Dermis microvascular lymphatic vessel endothelial cell (primary cell): Measurements from ENCODE around the gene ADH1B. TPM values are rescaled to one million over a fixed set of nuclear protein-coding genes. Genes with fewer than 3 reads are reported as not detected.
"Not testable (repeated sequence)": the region's sequence is repeated elsewhere in the genome, so short reads cannot be mapped to it uniquely, and the experiment has no call there.

Experiments
- DNase-seq, 2 donors: peaks; one replicate each; pipeline versions ENCODE4 v3.0.0 to v3.0.0-alpha.2; 2010; ENCODE audit warnings: low read depth in 2 of 2
- total RNA-seq: library from RNA; depleted of rRNA; stranded (reverse); fragments of >200 nt; gene quantifications from 2 replicates; pipeline ENCODE4 v1.2.1, GENCODE V29; 2014

ADH1B gene
- 0.13 TPM in 2 replicates for total RNA-seq

DNA sequence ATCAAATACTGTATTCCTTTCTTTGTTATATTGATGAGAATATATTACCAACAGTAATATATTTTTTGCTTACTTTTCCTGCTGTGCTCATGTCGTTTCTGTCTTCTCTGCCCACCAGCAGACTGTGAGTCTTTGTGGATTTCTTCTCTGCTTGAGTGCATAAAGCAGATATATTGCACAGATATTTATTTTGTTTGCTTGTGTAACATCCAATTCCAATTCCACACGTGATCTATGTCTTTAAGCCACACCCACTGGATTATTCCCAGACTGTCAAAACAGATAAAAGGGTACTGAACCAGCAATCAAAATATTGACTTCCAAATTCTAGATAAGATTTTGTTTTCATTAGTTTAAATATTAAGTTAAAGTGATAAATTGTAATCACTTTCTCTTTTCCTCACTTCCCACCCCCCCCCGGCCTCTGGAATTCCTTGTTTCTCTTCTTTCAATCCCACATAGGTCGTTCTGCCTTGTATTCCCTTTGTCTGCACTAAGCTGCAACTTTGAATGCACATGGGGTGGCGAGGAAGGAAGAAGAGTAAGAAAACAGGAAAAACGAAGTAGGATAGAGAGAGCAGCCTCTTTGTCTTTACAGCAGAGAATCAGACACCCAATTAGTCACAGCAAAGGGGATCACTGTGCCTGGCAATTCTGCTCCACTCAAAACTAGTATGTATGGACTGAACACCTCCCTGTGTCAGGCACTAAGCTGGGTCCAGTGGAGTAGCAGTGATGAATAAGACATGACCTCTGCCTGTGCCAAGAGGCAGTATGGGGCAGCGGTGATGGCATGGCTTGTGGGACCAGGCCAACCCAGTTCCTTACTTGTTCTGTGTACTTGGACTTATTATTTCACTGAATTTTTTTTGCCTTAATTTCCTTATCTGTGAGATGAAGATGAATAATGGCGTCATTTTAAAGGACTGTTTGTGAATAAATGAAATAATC, at the start of gene ADH1B:
TSS of gene ADH1B (minus strand) at position 161 of the 951 bp plus-strand sequence. CDS start at position 91, 70 bp downstream.
- no peak for DNase-seq

DNA sequence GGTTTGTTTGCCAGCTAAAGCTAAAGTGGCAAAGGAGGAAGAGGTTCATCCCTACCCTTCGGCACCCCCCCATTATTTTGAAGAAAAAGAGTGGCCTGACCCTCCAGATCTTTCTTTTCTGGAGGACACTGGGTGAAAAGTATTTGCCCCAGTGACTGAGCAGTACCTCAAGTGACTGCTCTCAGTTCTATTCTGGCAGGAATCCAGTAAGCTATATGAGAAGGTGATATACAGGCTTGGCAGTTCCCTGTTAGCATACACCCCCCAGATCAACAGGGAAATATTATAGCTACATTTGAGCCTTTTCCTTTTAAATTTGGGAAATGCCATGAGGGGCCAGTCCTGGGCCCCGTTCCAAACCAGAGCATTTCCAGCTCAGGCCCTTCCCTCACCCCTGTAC, 46.6 kb upstream of the ADH1B start:
- not testable (repeated sequence) for DNase-seq

DNA sequence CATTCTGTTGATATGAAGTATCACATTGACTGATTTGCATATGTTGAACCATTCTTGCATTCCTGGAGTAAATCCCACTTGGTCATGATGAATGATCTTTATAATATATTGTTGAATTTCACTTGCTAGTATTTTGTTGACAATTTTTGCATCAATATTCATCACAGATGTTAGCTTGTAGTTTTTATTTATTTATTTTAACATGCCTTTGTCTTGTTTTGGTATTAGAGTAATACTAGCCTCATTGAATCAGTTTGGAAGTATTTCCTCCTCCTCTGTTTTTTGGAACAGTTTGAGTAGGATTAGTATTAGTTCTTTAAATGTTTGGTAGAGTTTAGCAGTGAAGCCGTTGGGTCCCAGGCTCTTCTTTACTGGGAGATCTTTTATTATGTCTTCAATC, 45.3 kb upstream of the ADH1B start:
- DNase-seq, result no peak

DNA sequence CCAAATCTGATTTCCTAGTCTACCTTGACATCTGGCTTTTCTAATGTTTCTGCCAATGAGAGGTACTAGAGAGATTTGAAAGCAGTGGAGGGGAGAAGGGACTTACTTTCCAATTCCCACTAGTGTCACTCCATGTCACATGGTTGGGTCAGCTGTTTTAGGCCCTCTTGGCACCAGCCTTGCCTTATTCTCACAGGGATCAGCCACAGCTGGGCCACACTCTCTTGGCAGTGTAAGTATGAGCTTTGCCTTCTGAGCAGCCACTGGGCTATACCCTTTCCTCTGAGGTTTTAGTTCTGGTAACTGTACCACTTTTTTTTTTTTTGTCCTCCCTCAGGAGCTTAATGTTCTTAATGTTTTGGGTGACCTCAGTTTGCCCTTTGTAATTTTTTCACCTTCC, 41.6 kb upstream of the ADH1B start:
- DNase-seq, result no peak

DNA sequence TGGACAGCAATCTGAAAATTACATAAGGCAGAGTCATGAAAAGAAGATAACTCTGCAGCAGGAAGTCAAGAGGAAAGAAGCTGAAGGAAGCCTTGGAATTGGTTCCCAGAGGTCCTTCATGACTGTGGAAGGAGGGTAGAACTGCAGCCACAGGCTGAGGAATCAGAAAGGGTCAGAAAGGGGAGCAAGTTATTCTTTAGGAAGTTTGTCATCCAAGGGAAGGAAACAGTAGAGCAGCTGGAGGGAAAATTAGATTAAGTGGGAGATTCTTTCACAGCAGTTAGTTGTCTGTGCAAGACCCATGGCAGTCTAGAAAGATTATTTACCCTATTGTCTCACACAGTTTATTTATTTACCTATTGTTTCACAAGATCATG, 40.7 kb upstream of the ADH1B start:
- no peak for DNase-seq

DNA sequence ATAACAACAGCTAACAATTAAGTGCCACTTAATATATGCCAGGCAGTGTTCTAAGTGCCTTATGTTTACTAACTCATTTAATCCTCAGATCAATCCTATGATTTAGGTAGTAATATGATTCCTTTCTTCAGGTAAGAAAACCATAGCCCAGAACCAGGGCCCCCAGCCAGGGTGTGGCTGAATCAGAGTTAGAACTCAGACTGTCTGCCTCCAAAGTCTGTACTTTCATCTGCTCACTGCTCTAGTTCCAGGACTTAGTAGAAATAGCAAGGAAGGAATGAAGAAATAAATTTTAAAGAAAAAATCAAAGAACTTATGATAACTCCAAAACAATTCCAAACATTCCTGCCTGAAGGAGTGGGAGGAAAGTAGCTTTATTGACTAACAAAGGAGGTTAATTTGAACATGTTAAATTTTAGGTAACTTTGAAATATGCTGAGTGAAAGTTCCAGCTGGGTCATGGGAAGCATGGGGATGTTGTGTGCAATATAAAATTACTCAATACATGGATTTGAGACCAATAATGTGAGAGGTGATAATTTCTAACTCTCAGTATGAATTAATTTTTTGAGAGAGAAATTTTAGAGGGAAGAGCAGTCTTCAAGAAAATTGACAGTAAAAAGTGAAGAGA, 40.2 kb upstream of the ADH1B start:
- DNase-seq, result no peak

DNA sequence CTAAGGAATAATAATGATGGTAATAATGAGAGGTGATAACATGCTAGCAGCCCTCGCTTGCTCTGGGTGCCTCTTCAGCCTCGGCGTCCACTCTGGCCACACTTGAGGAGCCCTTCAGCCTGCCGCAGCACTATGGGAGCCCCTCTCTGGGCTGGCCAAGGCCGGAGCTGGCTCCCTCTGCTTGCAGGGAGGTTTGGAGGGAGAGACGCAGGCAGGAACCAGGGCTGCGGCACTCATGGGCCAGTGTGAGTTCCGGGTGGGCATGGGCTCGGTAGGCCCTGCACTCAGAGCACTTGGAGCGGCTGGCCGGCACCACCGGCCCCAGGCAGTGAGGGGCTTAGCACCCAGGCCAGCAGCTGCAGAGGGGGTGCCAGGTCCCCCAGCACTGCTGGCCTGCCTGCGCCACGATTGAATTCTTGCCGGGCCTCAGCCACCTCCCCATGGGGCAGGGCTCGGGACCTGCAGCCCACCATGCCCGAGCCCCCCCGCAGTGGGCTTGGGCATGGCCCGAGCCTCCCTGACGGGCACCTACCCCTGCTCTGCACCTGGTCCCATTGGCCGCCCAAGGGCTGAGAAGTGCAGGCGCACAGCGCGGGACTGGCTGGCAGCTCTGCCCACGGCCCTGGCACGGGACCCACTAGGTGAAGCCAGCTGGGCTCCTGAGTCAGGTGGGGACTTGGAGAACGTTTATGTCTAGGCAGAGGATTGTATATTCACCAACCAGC, 38.4 kb upstream of the ADH1B start:
- no peak for DNase-seq

DNA sequence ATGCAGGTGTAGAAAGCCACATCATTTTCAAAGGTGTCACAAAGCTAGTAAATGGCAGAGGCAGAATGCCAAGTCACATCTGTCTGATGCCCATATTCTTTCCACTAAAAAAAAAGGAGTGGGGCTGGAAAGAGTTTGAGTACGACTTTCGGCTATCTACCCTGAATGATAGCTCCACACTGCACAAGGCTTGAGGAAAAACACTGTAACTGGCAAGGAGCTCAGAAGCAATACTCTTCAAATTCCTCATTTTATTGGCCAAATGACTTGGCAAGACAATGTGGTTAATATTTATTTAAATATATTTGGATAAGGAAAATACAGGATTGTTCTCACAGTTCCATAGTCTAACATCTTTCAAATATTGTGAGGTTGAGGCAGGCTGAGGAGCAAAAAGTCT, 36.7 kb upstream of the ADH1B start:
- no peak for DNase-seq

DNA sequence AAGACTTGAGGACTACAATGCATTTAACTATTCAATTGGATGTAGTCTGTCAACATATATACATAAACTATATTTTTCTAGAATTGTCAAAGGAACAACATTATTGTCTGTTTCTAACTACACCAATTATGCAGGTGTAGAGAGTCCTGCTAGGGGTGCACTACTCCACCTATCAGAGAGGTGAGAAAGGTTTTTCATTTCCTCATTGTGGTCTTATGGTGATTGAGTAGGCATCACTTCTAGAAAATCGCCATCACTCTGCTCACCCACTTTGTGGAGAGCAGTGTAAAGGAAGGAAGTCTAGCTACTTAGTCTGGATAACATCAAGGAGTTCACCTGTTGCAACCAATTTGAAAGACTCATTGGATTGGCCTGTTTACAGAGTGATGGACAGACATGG, 35.8 kb upstream of the ADH1B start:
- no peak for DNase-seq

DNA sequence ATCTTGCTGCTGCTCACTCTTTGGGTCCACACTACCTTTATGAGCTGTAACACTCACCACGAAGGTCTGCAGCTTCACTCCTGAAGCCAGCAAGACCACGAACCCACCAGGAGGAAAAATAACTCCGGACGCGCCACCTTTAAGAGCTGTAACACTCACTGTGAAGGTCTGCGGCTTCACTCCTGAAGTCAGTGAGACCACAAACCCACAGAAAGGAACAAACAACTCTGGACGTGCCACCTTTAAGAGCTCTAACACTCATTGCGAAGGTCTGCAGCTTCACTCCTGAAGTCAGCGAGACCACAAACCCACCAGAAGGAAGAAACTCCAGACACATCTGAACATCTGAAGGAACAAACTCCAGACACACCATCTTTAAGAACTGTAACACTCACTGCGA, 34.9 kb upstream of the ADH1B start:
- not testable (repeated sequence) for DNase-seq

DNA sequence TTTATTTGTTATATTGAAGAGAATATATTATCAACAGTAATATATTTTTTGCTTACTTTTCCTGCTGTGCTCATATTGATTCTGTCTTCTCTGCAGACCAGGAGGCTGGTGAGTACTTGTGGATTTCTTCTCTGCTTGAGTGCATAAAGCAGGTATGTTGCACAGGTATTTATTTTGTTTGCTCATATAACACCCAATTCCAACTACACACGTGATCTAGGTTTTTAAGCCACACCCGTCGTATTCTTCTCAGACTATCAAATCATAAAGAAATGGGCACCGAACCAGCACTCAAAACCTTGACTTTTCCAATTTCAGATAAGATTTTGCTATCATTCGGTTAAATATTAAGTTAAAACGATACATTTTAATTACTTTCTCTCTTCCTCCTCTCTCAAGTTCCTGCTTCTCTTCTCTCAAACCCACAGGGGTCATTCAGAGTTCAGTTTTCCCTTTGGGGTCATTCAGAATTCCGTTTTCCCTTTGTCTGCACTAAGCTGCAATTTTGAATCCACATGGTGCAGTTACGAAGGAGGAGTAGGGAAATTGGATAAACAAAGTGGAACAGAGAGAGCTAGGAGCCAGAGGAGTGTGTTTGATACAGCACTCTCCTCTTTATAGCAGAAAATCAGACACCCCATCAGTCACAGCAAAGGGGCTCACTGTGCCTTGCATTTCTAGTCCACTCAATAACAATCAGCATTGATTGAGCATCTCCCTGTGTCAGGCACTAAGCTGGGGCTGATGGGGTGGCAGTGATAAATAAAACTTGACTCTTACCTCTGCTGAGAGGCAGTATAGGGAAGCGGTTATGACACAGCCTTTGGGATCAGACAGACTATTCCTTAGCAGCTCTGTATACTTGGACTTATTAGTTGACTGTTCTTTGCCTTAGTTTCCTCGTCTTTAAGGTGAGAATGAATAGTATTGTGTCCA, 31.7 kb upstream of the ADH1B start, which contains the start of gene ADH1C:
TSS of gene ADH1C (minus strand) at position 145 of the 936 bp plus-strand sequence. CDS start at position 74, 71 bp downstream.
- DNase-seq, result no peak

DNA sequence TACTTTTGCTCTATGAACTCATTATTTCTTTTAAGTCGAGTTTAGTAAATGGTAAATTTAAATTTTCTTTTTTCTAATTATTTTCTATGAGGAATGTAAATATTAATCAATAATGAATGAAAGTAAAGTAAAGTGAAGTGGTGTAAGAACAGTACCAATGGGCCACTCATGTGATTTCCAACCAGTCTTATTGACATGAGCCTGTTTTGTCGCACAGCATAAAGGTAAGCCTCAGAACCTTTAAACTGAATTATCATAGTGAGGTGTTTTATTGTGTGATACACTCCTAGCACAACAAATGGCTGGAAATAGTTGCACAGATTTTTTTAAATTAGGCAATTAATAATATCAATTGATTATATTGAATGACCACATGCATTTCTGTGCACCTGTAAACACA, 30.3 kb upstream of the ADH1B start:
- DNase-seq, result no peak

DNA sequence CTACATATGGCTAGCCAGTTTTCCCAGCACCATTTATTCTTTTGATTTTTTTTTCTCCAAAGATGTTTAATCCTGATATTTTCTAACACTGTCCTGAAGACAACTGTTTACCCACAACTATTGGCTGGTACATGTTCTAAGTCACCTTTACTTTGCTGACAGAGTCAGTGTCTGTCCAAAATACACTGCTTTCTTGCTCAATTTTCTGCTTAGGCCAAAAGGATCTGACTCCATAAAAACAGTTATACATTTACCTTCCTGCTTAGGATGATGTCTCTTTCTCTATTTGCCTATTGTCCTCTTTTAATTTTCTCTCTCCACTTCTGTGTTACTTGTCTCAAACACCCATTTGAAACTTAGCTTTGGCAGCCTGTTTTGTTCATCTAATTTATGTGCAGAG, 28.1 kb upstream of the ADH1B start:
- DNase-seq, result no peak

DNA sequence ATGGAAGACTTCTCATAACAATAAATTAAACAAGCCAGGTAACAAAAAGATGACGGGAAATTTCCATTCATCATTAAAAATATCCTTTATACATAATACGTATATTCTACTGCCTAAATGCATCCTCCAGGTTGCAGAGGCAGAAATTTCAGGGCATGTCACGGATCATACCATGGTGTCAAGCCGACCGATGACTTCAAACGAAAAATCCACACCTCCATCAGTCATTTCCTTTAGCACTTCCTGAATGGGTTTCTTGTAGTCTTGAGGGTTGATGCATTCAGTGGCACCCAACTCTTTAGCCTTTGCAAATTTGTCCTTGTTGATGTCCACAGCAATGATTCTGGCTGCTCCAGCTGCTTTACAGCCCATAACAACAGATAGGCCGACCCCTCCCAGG, 21.4 kb upstream of the ADH1B start:
- DNase-seq, result not testable (repeated sequence)

DNA sequence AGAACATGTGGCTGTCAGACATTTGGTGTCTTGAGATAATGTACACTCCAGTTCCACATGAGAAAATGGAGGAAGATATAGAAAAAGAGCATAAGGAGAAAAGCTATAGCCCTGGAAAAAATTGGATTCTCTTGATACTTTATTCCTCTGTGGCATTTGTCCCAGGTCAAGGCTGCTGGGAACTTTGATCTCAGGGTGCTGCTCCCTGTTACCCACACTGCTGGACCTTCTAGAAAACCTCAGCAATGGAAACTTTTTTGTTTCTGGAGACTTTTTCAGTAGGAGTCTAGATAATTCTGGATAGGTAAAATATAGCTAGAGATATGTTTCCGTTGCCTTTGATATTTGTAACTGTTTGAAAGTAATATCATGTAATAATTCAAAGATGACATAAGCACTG, 20.2 kb upstream of the ADH1B start:
- DNase-seq, result no peak

DNA sequence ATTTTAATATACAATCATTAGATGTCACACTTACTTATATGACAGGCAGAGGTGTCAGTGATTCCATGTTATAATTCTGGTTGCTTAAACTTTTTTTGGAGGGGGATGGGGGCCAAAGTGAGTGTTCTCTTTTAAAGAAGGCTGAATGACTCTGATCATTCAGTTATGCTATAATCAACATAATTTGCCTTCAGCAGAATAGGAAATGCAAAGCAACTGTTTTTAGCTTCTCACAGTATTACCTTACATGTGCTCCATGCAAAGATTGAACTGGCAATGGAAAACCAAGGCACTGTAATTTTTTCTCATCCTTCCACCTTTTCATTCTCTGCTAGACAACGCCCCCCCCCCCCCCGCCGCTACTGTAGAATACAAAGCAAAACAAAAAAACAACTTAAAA, 18.0 kb upstream of the ADH1B start:
- DNase-seq, result no peak

DNA sequence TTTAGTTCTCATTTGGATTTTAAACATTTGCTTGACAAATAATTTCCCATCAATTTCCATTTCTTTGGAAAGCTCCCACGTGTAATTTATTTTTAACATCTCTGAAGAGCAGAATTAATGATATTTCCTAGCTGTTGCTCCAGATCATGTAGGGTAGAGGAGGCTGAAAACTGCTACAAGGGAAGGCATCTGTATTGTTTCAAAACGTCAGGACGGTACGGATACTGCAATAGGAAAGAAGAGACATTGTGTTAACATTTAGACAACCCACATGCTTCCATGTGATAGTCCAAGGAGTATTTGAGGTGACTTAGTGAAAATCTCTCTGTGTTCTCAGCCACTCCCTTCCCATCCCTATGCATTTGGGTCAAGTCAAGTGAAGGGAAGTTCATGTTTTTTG, 15.4 kb upstream of the ADH1B start:
- DNase-seq, result no peak

DNA sequence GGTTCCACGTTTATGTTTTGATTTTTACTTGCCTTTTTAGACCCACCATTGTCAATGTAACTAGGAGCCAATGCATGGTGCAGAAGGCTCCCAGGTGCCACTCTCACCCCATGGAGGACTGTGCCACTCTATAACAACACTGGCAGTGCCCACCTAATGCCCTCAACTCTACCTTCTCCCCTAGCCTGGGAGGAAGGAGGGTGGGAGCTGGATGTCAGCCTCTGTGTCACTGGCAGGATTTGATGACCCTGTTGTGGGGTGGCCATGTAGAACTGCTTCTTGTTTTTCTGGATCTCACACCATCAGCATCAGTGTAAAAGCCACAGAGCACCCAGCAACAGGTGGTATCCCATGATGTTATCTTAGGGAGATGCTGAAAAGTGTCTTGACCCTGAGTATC, 13.7 kb upstream of the ADH1B start:
- no peak for DNase-seq

DNA sequence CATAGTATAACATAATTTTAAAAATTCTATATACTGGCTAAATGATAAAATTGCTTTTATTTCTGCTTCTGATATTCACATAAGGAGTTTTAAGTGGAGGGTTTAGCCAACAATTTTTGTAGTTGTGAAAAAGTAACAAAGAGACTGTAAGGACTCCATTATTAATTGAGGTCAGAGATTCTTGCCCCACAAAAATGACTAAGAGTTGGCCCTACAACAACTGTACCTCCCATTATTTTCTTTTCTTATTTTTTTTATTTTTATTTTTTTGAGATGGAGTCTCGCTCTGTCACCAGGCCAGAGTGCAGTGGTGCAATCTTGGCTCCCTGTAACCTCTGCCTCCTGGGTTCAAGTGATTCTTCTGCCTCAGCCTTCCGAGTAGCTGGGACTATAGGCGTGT, 9.4 kb upstream of the ADH1B start:
- no peak for DNase-seq

DNA sequence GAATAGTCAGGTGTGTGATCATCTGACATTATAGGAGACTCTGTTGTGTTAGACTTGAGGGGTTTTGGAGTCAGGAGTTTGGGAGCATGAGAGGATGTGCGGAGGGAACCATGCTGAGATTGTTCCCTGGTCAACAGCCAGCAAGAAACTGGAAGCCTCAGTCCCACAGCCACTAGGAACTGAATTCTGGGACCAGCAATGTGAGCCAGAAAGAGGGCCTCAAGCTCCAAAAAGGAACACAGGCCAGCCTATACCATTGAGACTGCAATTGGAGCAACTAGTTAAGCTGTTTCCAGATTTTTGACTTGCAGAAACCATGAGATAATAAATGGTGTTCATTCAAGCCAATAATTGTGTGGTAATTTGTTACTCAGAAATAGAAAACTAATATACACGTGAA, 8.7 kb upstream of the ADH1B start:
- no peak for DNase-seq

DNA sequence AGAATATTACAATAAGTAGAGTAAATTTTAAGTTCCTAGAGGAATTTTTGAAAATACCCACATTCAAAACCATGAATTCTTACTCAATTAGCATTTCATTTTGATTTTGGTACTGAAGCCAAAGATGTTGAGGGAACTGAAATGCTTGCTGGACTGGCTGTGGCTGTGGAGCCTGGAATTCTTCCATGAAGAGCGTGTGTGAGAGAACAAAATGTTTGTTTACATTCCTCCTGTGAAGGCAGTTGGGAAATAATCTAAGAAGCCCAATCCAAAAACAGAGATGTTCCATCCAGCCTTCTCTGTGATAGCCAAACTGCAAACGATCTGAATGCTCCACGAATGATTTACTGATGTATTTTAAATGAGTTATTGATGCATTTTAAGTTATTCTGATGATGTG, 3.8 kb upstream of the ADH1B start:
- no peak for DNase-seq
